Measurements from ENCODE around the gene SCRN2. TPM values are rescaled to one million over a fixed set of nuclear protein-coding genes. Genes with fewer than 3 reads are reported as not detected.
A peak's percentile ranks its signal among the peaks of the same experiment; 100 is the strongest.

Gene SCRN2
- total and polyA plus RNA-seq, 2 of the 13 experiments (the other 11 are each of a cell fraction or from before 2014, with no cell fraction given), result 21.7 to 29.5 TPM

- TF ChIP-seq SNAPC4 (CRISPR knock-in tag; IDR thresholded peaks at IDR 0.05) (peak; percentile 67; the same call in 1 of the 2 replicates), ZBTB43 (CRISPR knock-in tag; conservative IDR thresholded peaks at IDR 0.05) (peak; percentile 54; the same call in 1 of the 2 replicates), ZNF296 (CRISPR knock-in tag; conservative IDR thresholded peaks at IDR 0.05) (0 out of 2 replicates have a peak, but pooled peaks have one; percentile 72), ZNF124 (CRISPR knock-in tag; IDR thresholded peaks at IDR 0.05) (0 out of 2 replicates have a peak, but pooled peaks have one; percentile 52), BRCA1 (CRISPR knock-in tag; IDR thresholded peaks at IDR 0.05) (0 out of 2 replicates have a peak, but pooled peaks have one; percentile 17), E2F5 (CRISPR knock-in tag; conservative IDR thresholded peaks at IDR 0.05) (peak; percentile 67; the same call in 1 of the 2 replicates), TFDP1 (CRISPR knock-in tag; IDR thresholded peaks at IDR 0.05; ENCODE audit: borderline replicate concordance) (peak; percentile 61; the same call in 1 of the 2 replicates), HMG20A (CRISPR knock-in tag; IDR thresholded peaks at IDR 0.05; ENCODE audit: borderline replicate concordance) (no peak; the same call in 1 of the 2 replicates), KDM2A (CRISPR knock-in tag; IDR thresholded peaks at IDR 0.05; ENCODE audit: borderline replicate concordance, low read depth) (peak; percentile 99), KLF9 (CRISPR knock-in tag; IDR thresholded peaks at IDR 0.05; ENCODE audit: low read depth) (no peak), RCOR2 (CRISPR knock-in tag; IDR thresholded peaks at IDR 0.05) (0 out of 2 replicates have a peak, but pooled peaks have one; percentile 49), ZNF784 (CRISPR knock-in tag; IDR thresholded peaks at IDR 0.05; ENCODE audit: borderline replicate concordance) (peak; percentile 94; the same call in 1 of the 2 replicates), MYPOP (CRISPR knock-in tag; IDR thresholded peaks at IDR 0.05) (peak; percentile 50; the same call in 1 of the 2 replicates), ZBTB7B (CRISPR knock-in tag; IDR thresholded peaks at IDR 0.05) (peak; percentile 87)
- TF ChIP-seq, protein P1, sequence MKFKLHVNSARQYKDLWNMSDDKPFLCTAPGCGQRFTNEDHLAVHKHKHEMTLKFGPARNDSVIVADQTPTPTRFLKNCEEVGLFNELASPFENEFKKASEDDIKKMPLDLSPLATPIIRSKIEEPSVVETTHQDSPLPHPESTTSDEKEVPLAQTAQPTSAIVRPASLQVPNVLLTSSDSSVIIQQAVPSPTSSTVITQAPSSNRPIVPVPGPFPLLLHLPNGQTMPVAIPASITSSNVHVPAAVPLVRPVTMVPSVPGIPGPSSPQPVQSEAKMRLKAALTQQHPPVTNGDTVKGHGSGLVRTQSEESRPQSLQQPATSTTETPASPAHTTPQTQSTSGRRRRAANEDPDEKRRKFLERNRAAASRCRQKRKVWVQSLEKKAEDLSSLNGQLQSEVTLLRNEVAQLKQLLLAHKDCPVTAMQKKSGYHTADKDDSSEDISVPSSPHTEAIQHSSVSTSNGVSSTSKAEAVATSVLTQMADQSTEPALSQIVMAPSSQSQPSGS (CRISPR knock-in tag; IDR thresholded peaks at IDR 0.05), result peak; percentile 72
Observed at GRCh38 chr17:47831003-47831933, 9.8 kb downstream of the SCRN2 start, which contains the start of the genes LRRC46 and MRPL10 (continued).

All from HepG2 (cell line).